IMR-90 (cell line): Measurements from ENCODE around the gene CEACAM16. TPM values are rescaled to one million over a fixed set of nuclear protein-coding genes. Genes with fewer than 3 reads are reported as not detected.

ENCODE experiments used
- ATAC-seq: fragments of 200-7000 bp; cut with Tn5 transposase; 2 replicates; pipeline ENCODE4 v1.9.1; 2020; ENCODE audit warnings: low read depth, mild to moderate bottlenecking, moderate library complexity
- BruUV-seq: library from RNA; stranded (reverse); fragments of 400-500 nt; replicated peaks from 2 replicates; lab custom pipeline; 2021; lab: Mats Ljungman, UMichigan
- CTCF ChIA-PET: fragments of 300-600 bp; formaldehyde crosslinking; extraction: SDS; loops from one replicate; lab custom pipeline; 2021; ENCODE audit warnings: antibody characterized with exemption; lab: Yijun Ruan, JAX
- POLR2A ChIA-PET: fragments of 300-600 bp; sonication (Branson Sonifier 250); formaldehyde crosslinking; loops from one replicate; lab custom pipeline; 2022; ENCODE audit warnings: antibody characterized with exemption; ENCODE audit not compliant: unreplicated experiment; lab: Charles Lee
- DNase-seq: peaks from one replicate; pipeline ENCODE4 v3.0.0; 2013
- H2AFZ ChIP-seq: replicated peaks from 2 replicates; pipeline ENCODE3; 2013; ENCODE audit warnings: low read length, mild to moderate bottlenecking; ENCODE audit not compliant: poor library complexity
- H2AK5ac ChIP-seq: 2 replicates; pipeline ENCODE4 v1.6.1; 2013; ENCODE audit warnings: low read depth, low read length, inconsistent platforms
- H2AK9ac ChIP-seq: replicated peaks from 2 replicates; pipeline ENCODE3; 2013; ENCODE audit warnings: mild to moderate bottlenecking, low read depth, low read length, moderate library complexity; ENCODE audit not compliant: poor library complexity
- H2BK120ac ChIP-seq: 2 replicates; pipeline ENCODE4 v1.6.1; 2013; ENCODE audit warnings: low read depth, low read length, inconsistent platforms
- H2BK15ac ChIP-seq: 3 replicates; pipeline ENCODE4 v1.6.1; 2013; ENCODE audit warnings: low read depth, low read length, inconsistent platforms
- H2BK20ac ChIP-seq: 2 replicates; pipeline ENCODE4 v1.6.1; 2013; ENCODE audit warnings: low read depth, mild to moderate bottlenecking, inconsistent platforms, low read length, moderate library complexity
- H2BK5ac ChIP-seq: 2 replicates; pipeline ENCODE4 v1.6.1; 2013; ENCODE audit warnings: mild to moderate bottlenecking, low read depth, low read length, inconsistent platforms; ENCODE audit not compliant: poor library complexity, severe bottlenecking
- H3K14ac ChIP-seq: replicated peaks from 2 replicates; pipeline ENCODE4 v1.6.1; 2013; ENCODE audit warnings: low read depth, low read length, inconsistent platforms
- H3K18ac ChIP-seq: 2 replicates; pipeline ENCODE4 v1.6.1; 2013; ENCODE audit warnings: low read depth, low read length, control low read depth
- H3K23ac ChIP-seq: 2 replicates; pipeline ENCODE4 v1.6.1; 2013; ENCODE audit warnings: low read depth, low read length, inconsistent platforms
- H3K27ac ChIP-seq: 2 replicates; pipeline ENCODE4 v1.5.1; 2013; ENCODE audit warnings: mild to moderate bottlenecking, control low read depth, low read length; ENCODE audit not compliant: insufficient read depth
- H3K27me3 ChIP-seq: 2 replicates; pipeline ENCODE4 v1.6.1; 2013; ENCODE audit warnings: low read length; ENCODE audit not compliant: control insufficient read depth, insufficient read depth
- H3K36me3 ChIP-seq: 2 replicates; pipeline ENCODE4 v1.6.1; 2013; ENCODE audit warnings: low read length, mixed read lengths; ENCODE audit not compliant: control insufficient read depth, insufficient read depth
- H3K4ac ChIP-seq: 2 replicates; pipeline ENCODE4 v1.6.1; 2013; ENCODE audit warnings: low read depth, low read length, inconsistent platforms
- H3K4me1 ChIP-seq: 2 replicates; pipeline ENCODE4 v1.6.1; 2013; ENCODE audit warnings: low read length, mixed read lengths; ENCODE audit not compliant: control insufficient read depth, insufficient read depth
- H3K4me2 ChIP-seq: 2 replicates; pipeline ENCODE4 v1.6.1; 2013; ENCODE audit warnings: low read depth, mild to moderate bottlenecking, control low read depth, low read length, moderate library complexity
- H3K4me3 ChIP-seq: 2 replicates; pipeline ENCODE4 v1.5.1; 2013; ENCODE audit warnings: low read depth, mild to moderate bottlenecking, control low read depth, low read length, moderate library complexity; ENCODE audit not compliant: insufficient read depth
- H3K56ac ChIP-seq: 2 replicates; pipeline ENCODE4 v1.6.1; 2013; ENCODE audit warnings: low read length, inconsistent platforms; ENCODE audit not compliant: insufficient read depth; ENCODE audit errors: extremely low read depth
- H3K79me1 ChIP-seq, 2 experiments: 2 replicates each; pipeline ENCODE4 v1.6.1; 2013; ENCODE audit warnings: low read length in 2 of 2, inconsistent platforms in 1 of 2, low read depth in 1 of 2
- H3K9ac ChIP-seq: 2 replicates; pipeline ENCODE4 v1.6.1; 2013; ENCODE audit warnings: low read depth, low read length, control low read depth
- H3K9me1 ChIP-seq: 2 replicates; pipeline ENCODE4 v1.6.1; 2013; ENCODE audit warnings: low read length, inconsistent platforms; ENCODE audit not compliant: insufficient read depth
- H3K9me3 ChIP-seq: 2 replicates; pipeline ENCODE4 v1.6.1; 2013; ENCODE audit warnings: low read length; ENCODE audit not compliant: control insufficient read depth, insufficient read depth
- H4K20me1 ChIP-seq: 2 replicates; pipeline ENCODE4 v1.6.1; 2013; ENCODE audit warnings: low read length, inconsistent platforms; ENCODE audit not compliant: insufficient read depth
- H4K5ac ChIP-seq: 2 replicates; pipeline ENCODE4 v1.6.1; 2013; ENCODE audit warnings: mild to moderate bottlenecking, low read depth, low read length, control low read depth
- H4K8ac ChIP-seq, 2 experiments: 2 replicates each; pipeline ENCODE4 v1.6.1; 2013; ENCODE audit warnings: low read depth in 2 of 2, low read length in 2 of 2, control low read depth in 1 of 2, inconsistent platforms in 1 of 2
- H4K91ac ChIP-seq: 2 replicates; pipeline ENCODE4 v1.6.1; 2013; ENCODE audit warnings: low read depth, low read length, inconsistent platforms; ENCODE audit not compliant: insufficient read depth
- BHLHE40 ChIP-seq: fragments of 150-350 bp; IDR thresholded peaks from 2 replicates; pipeline ENCODE4 v1.6.1; 2016; ENCODE audit warnings: mild to moderate bottlenecking, low read depth, low read length
- CEBPB ChIP-seq: IDR thresholded peaks from 2 replicates; pipeline ENCODE4 v1.6.1; 2012; ENCODE audit warnings: low read depth, low read length, improper control_type of control experiment
- CHD1 ChIP-seq: IDR thresholded peaks from 2 replicates; pipeline ENCODE4 v1.6.1; 2012; ENCODE audit warnings: low read depth, low read length, improper control_type of control experiment
- CTCF ChIP-seq: conservative IDR thresholded peaks from 2 replicates; pipeline ENCODE4 v1.5.1; 2012; ENCODE audit warnings: mild to moderate bottlenecking, low read depth, low read length, improper control_type of control experiment
- FOS ChIP-seq: fragments of 150-350 bp; IDR thresholded peaks from 2 replicates; pipeline ENCODE4 v1.6.1; 2016; ENCODE audit warnings: low read depth, low read length
- MAFK ChIP-seq: IDR thresholded peaks from 2 replicates; pipeline ENCODE4 v1.6.1; 2012; ENCODE audit warnings: low read depth, low read length, improper control_type of control experiment
- MAZ ChIP-seq: IDR thresholded peaks from 2 replicates; pipeline ENCODE4 v1.6.1; 2012; ENCODE audit warnings: low read depth, mild to moderate bottlenecking, low read length, improper control_type of control experiment, moderate library complexity, borderline replicate concordance
- MXI1 ChIP-seq: IDR thresholded peaks from 2 replicates; pipeline ENCODE4 v1.6.1; 2012; ENCODE audit warnings: low read depth, mild to moderate bottlenecking, low read length, moderate library complexity, borderline replicate concordance
- NFE2L2 ChIP-seq: fragments of 150-350 bp; IDR thresholded peaks from 2 replicates; pipeline ENCODE4 v1.6.1; 2016; ENCODE audit warnings: low read depth, mild to moderate bottlenecking, low read length
- POLR2A ChIP-seq: IDR thresholded peaks from 2 replicates; pipeline ENCODE4 v1.6.1; 2012; ENCODE audit warnings: mild to moderate bottlenecking, low read depth, low read length
- RAD21 ChIP-seq: IDR thresholded peaks from 2 replicates; pipeline ENCODE4 v1.6.1; 2012; ENCODE audit warnings: low read length, improper control_type of control experiment
- RCOR1 ChIP-seq: IDR thresholded peaks from 2 replicates; pipeline ENCODE4 v1.6.1; 2012; ENCODE audit warnings: mild to moderate bottlenecking, low read length, improper control_type of control experiment; ENCODE audit not compliant: insufficient replicate concordance
- RFX5 ChIP-seq: IDR thresholded peaks from 2 replicates; pipeline ENCODE4 v1.8.0; 2012; ENCODE audit warnings: low read depth, mild to moderate bottlenecking, low read length, moderate library complexity
- SMC3 ChIP-seq: fragments of 150-350 bp; IDR thresholded peaks from 2 replicates; pipeline ENCODE4 v1.6.1; 2016; ENCODE audit warnings: low read depth, mild to moderate bottlenecking, antibody characterized with exemption, low read length, moderate library complexity
- WGBS, 2 experiments: methylation state at CpG; one replicate each; pipeline versions ENCODE4 v1.1.5 to v1.1.7; 2013; ENCODE audit warnings: missing lambda C conversion rate in 2 of 2; ENCODE audit not compliant: insufficient read length in 1 of 2; ENCODE audit errors: extremely low coverage in 2 of 2; 5-methylcytosine and 5-hydroxymethylcytosine counted together
- dilution Hi-C: fragments of 300-500 bp; cut with HindIII; formaldehyde crosslinking; loops from one replicate; pipeline ENCODE4 v1.14.3; 2018; ENCODE audit warnings: low sequenced_read_pairs; ENCODE audit not compliant: unreplicated experiment
- in situ Hi-C: fragments of 300-500 bp; cut with MboI; formaldehyde crosslinking; loops from 3 replicates; pipeline ENCODE4 v1.14.3; 2019; ENCODE audit warnings: low sequenced_read_pairs, inconsistent platforms, mixed read lengths
- intact Hi-C: fragments of 100-400 bp; cut with micrococcal nuclease; formaldehyde crosslinking; loops from 2 replicates; pipeline ENCODE4 v1.10.0; 2022
- polyA plus RNA-seq, 3 experiments: library from polyadenylated mRNA; depleted of rRNA; stranded (reverse); fragments of >200 nt; gene quantifications; 2 replicates each; pipeline ENCODE4 v1.2.3, GENCODE V29; 2012; ENCODE audit warnings: low replicate concordance in 1 of 3
- total RNA-seq: library from RNA; depleted of rRNA; stranded (reverse); fragments of >200 nt; gene quantifications from 2 replicates; pipeline ENCODE4 v1.2.3, GENCODE V29; 2012
- TF ChIP-seq, protein P1 (sequence below): fragments of 150-350 bp; IDR thresholded peaks from 2 replicates; pipeline ENCODE4 v1.6.1; 2016; ENCODE audit warnings: low read depth, mild to moderate bottlenecking, low read length, moderate library complexity, borderline replicate concordance
- TF ChIP-seq, protein P2 (sequence below): fragments of 150-350 bp; IDR thresholded peaks from 2 replicates; pipeline ENCODE4 v1.6.1; 2017; ENCODE audit warnings: mild to moderate bottlenecking, antibody characterized with exemption, low read length, low read depth

CEACAM16 gene
- total and polyA plus RNA-seq, 2 of the 4 experiments (the other 2 are of a cell fraction): not detected

GRCh38 chr19:44728178-44728577 is 29.2 kb downstream of the CEACAM16 start:
- no TSS peak for BruUV-seq
- Histone ChIP-seq H3K56ac (no peak overlapping the region), H4K8ac (no peak overlapping the region; a peak in 1 of 4 replicates), H3K27ac (no peak overlapping the region), H3K27me3 (no peaks in the 10 kb centered on the region), H3K14ac (peak overlapping the region; percentile 83; the same call in 1 of the 2 replicates), H4K91ac (no peak overlapping the region), H2AK5ac (0 out of 2 replicates have a peak overlapping the region, but pooled peaks have one; percentile 8), H3K23ac (no peak overlapping the region), H2BK120ac (peak overlapping the region; percentile 58; the same call in 1 of the 2 replicates), H4K5ac (no peak overlapping the region), H3K18ac (no peak overlapping the region), H3K4ac (peak overlapping the region; percentile 70; the same call in 1 of the 2 replicates), H3K9me1 (0 out of 2 replicates have a peak, but pooled peaks cover 3% of the 10 kb centered on the region), H2AFZ (peak overlapping the region; percentile 3), H3K79me1 (no peaks in the 10 kb centered on the region), H3K36me3 (no peaks in the 10 kb centered on the region), H3K9ac (no peak overlapping the region), H2BK20ac (peak overlapping the region; percentile 16; the same call in 1 of the 2 replicates), H3K4me3 (no peak overlapping the region), H2BK15ac (peak overlapping the region; percentile 11; the same call in 1 of the 3 replicates), H3K4me1 (peaks cover 10% of the 10 kb centered on the region), H3K4me2 (no peak overlapping the region), H4K20me1 (no peaks in the 10 kb centered on the region), H3K9me3 (no peaks in the 10 kb centered on the region), H2AK9ac (no peak overlapping the region), H2BK5ac (no peak overlapping the region)
- TF ChIP-seq MAZ (no peak), CHD1 (no peak), NFE2L2 (no peak), SMC3 (no peak), POLR2A (no peak), RFX5 (no peak), MAFK (no peak), MXI1 (no peak), FOS (no peak), CEBPB (no peak), BHLHE40 (no peak), RAD21 (no peak), CTCF (no peak), RCOR1 (no peak)
- TF ChIP-seq, protein P1, sequence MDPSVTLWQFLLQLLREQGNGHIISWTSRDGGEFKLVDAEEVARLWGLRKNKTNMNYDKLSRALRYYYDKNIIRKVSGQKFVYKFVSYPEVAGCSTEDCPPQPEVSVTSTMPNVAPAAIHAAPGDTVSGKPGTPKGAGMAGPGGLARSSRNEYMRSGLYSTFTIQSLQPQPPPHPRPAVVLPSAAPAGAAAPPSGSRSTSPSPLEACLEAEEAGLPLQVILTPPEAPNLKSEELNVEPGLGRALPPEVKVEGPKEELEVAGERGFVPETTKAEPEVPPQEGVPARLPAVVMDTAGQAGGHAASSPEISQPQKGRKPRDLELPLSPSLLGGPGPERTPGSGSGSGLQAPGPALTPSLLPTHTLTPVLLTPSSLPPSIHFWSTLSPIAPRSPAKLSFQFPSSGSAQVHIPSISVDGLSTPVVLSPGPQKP: no peak
- TF ChIP-seq, protein P2, sequence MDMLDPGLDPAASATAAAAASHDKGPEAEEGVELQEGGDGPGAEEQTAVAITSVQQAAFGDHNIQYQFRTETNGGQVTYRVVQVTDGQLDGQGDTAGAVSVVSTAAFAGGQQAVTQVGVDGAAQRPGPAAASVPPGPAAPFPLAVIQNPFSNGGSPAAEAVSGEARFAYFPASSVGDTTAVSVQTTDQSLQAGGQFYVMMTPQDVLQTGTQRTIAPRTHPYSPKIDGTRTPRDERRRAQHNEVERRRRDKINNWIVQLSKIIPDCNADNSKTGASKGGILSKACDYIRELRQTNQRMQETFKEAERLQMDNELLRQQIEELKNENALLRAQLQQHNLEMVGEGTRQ: no peak
- in situ Hi-C loops (no loop called here), intact Hi-C loops (no loop called here), dilution Hi-C loops (no loop called here)
- no peak for ATAC-seq
- WGBS, 2 experiments: no CpG with 5 or more reads among the region's 6 CpGs
- ChIA-PET POLR2A (interaction anchor here (1.3 kb wide), 1 partner anchor 25 kb away, joined by 3 read pairs; no protein-coding TSS in a partner anchor), CTCF (interaction anchor here (1.0 to 1.3 kb wide), 2 partner anchors 17 to 43 kb away, joined by 4 read pairs; no protein-coding TSS in a partner anchor)
- DNase-seq: no peak
